CD14-positive monocyte (primary cell): ENCODE results near the gene PSMD9. TPM values are rescaled to one million over a fixed set of nuclear protein-coding genes. Genes with fewer than 3 reads are reported as not detected.

Experiments
- DNase-seq, 3 donors: peaks; one replicate each; pipeline ENCODE4 v3.0.0-alpha.2; 2011 to 2022
- H2AFZ ChIP-seq: 2 replicates; pipeline ENCODE4 v1.6.0; 2012; ENCODE audit warnings: mild to moderate bottlenecking, low read depth, low read length, inconsistent platforms; ENCODE audit not compliant: insufficient read depth, poor library complexity, severe bottlenecking
- H3K27ac ChIP-seq, 2 donors: 1 replicate in 1 of 2; 2 replicates in 1 of 2; pipeline ENCODE4 v1.5.1; 2012 to 2013; ENCODE audit warnings: low read length in 2 of 2, control low read depth in 1 of 2, inconsistent platforms in 1 of 2, low read depth in 1 of 2, mild to moderate bottlenecking in 1 of 2
- H3K27me3 ChIP-seq, 2 donors: one replicate each; pipeline versions ENCODE4 v1.6.0 to v1.6.1; 2011 to 2013; ENCODE audit warnings: low read length in 2 of 2; ENCODE audit not compliant: control insufficient read depth in 2 of 2, insufficient read depth in 2 of 2
- H3K36me3 ChIP-seq, 2 donors: replicated peaks in 1 of 2; 1 replicate in 1 of 2; 2 replicates in 1 of 2; pipeline versions ENCODE4 v1.5.1 to v1.6.1; 2012 to 2013; ENCODE audit warnings: low read length in 2 of 2, control low read depth in 1 of 2, inconsistent platforms in 1 of 2, mild to moderate bottlenecking in 1 of 2; ENCODE audit not compliant: insufficient read depth in 2 of 2, control insufficient read depth in 1 of 2
- H3K4me1 ChIP-seq, 2 donors: 1 replicate in 1 of 2; 2 replicates in 1 of 2; pipeline versions ENCODE4 v1.5.1 to v1.6.1; 2012 to 2013; ENCODE audit warnings: low read length in 2 of 2, control low read depth in 1 of 2, inconsistent platforms in 1 of 2, mild to moderate bottlenecking in 1 of 2, moderate library complexity in 1 of 2; ENCODE audit not compliant: insufficient read depth in 2 of 2, control insufficient read depth in 1 of 2
- H3K4me2 ChIP-seq: replicated peaks from 2 replicates; pipeline ENCODE3; 2012; ENCODE audit warnings: low read length, moderate library complexity, mild to moderate bottlenecking; ENCODE audit not compliant: poor library complexity, severe bottlenecking; ENCODE audit errors: extremely low read depth
- H3K4me3 ChIP-seq, 3 experiments: fragments of 200-600 bp in 1 of 3; sonication (generic) in 1 of 3; replicated peaks in 1 of 3; 1 replicate in 2 of 3; 2 replicates in 1 of 3; pipeline ENCODE4 v1.5.1; 2011 to 2013; ENCODE audit warnings: low read length in 3 of 3, mild to moderate bottlenecking in 3 of 3, control low read depth in 2 of 3, low read depth in 2 of 3, inconsistent platforms in 1 of 3, moderate library complexity in 1 of 3
- H3K79me2 ChIP-seq: 2 replicates; pipeline ENCODE4 v1.6.0; 2012; ENCODE audit warnings: mild to moderate bottlenecking, control low read depth, inconsistent platforms, low read length, moderate library complexity; ENCODE audit not compliant: insufficient read depth
- H3K9ac ChIP-seq: 2 replicates; pipeline ENCODE4 v1.6.0; 2017; ENCODE audit warnings: low read length, mild to moderate bottlenecking; ENCODE audit not compliant: insufficient read depth, poor library complexity, severe bottlenecking
- H3K9me3 ChIP-seq, 2 donors: replicated peaks in 1 of 2; 1 replicate in 1 of 2; 2 replicates in 1 of 2; pipeline versions ENCODE4 v1.5.1 to v1.6.1; 2012 to 2013; ENCODE audit warnings: low read length in 2 of 2, control low read depth in 1 of 2; ENCODE audit not compliant: control insufficient read depth in 1 of 2, insufficient read depth in 1 of 2
- H4K20me1 ChIP-seq: 2 replicates; pipeline ENCODE4 v1.6.0; 2012; ENCODE audit warnings: mild to moderate bottlenecking, low read length, control low read depth, moderate library complexity; ENCODE audit not compliant: insufficient read depth
- H3K27ac Mint-ChIP-seq, 7 donors: one replicate each; pipeline ENCODE4 v1.8.0; 2020; ENCODE audit warnings: mild to moderate bottlenecking in 7 of 7, mixed read lengths in 7 of 7, moderate library complexity in 6 of 7, inconsistent platforms in 2 of 7
- H3K27me3 Mint-ChIP-seq, 3 donors: one replicate each; pipeline ENCODE4 v1.8.0; 2021 to 2022; ENCODE audit warnings: low read depth in 3 of 3, mild to moderate bottlenecking in 3 of 3, mixed read lengths in 3 of 3, moderate library complexity in 3 of 3, inconsistent platforms in 1 of 3
- H3K36me3 Mint-ChIP-seq, 2 donors: one replicate each; pipeline ENCODE4 v1.8.0; 2020; ENCODE audit warnings: mixed read lengths in 2 of 2, inconsistent platforms in 1 of 2, mild to moderate bottlenecking in 1 of 2
- H3K4me1 Mint-ChIP-seq: one replicate; pipeline ENCODE4 v1.8.0; 2020; ENCODE audit warnings: mild to moderate bottlenecking, mixed read lengths
- H3K4me3 Mint-ChIP-seq, 2 donors: one replicate each; pipeline ENCODE4 v1.8.0; 2020; ENCODE audit warnings: mild to moderate bottlenecking in 2 of 2, mixed read lengths in 2 of 2, moderate library complexity in 1 of 2
- H3K9me3 Mint-ChIP-seq, 7 donors: one replicate each; pipeline ENCODE4 v1.8.0; 2020 to 2022; ENCODE audit warnings: mixed read lengths in 7 of 7, mild to moderate bottlenecking in 6 of 7, moderate library complexity in 6 of 7, inconsistent platforms in 2 of 7
- WGBS: methylation state at CpG from one replicate; pipeline ENCODE4 v1.1.5; 2013; ENCODE audit warnings: missing lambda C conversion rate; ENCODE audit not compliant: insufficient coverage; 5-methylcytosine and 5-hydroxymethylcytosine counted together
- intact Hi-C, 2 donors: fragments of 100-400 bp; cut with micrococcal nuclease; formaldehyde crosslinking; loops; one replicate each; pipeline versions ENCODE4 v1.15.0 to v1.15.1; 2023
- polyA plus RNA-seq, 3 donors: library from polyadenylated mRNA; depleted of rRNA in 1 of 3; unstranded in 2 of 3; stranded (reverse) in 1 of 3; fragments of 300-500 nt in 2 of 3; fragments of >200 nt in 1 of 3; fragmentation: Illumina TruSeq in 2 of 3; gene quantifications; 1 replicate in 2 of 3; 2 replicates in 1 of 3; pipeline ENCODE4 v1.2.3, GENCODE V29; 2012 to 2021
- TF ChIP-seq, protein P1 (sequence below): fragments of 200-600 bp; IDR thresholded peaks from one replicate; pipeline ENCODE4 v1.8.0; 2022; ENCODE audit warnings: antibody characterized with exemption, mild to moderate bottlenecking

Gene PSMD9
- polyA plus RNA-seq, 3 donors, result 89.6 to 135 (median 93.3) TPM

DNA sequence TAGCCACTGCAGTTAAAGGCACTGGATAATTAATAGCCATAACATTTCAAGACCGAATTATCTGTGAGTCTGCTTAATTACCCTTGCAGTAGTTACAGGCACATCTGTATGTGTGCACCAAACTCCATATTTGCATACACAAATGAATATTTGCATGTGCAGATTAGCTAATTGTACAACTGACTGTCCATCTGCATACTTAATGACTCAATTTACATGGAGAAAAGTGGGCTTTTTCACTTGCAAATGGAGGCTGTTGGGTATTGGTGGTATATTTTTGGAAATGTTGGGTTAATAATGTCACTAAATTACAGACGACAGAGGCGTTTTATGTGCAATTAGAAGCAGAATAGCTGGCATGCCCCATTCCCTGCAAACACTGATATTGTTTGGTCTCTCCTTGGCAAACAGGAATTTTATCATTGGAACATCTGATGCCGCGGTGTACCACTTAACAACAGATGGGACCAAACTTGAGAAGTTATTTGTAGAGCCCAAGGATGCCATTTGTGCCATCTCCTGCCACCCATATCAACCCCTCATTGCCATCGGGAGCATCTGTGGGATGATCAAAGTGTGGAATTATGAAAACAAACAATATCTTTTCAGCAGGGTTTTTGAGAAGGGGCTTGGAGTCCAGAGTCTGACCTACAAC is 69.4 kb downstream of the PSMD9 start:
- H2AFZ ChIP-seq, result no peak overlapping the region
- Mint-ChIP-seq H3K9me3 (peaks cover 0 to 2% (median 0%) of the 10 kb centered on the region in 7 donors), H3K27ac (no peak overlapping the region), H3K27me3 (no peaks in the 10 kb centered on the region), H3K4me1 (no peaks in the 10 kb centered on the region), H3K4me3 (no peak overlapping the region), H3K36me3 (no peaks in the 10 kb centered on the region)
- H3K27me3 ChIP-seq, result no peaks in the 10 kb centered on the region
- no peak overlapping the region for H3K4me2 ChIP-seq
- H3K36me3 ChIP-seq, result no peaks in the 10 kb centered on the region
- no peak overlapping the region for H3K27ac ChIP-seq
- no peaks in the 10 kb centered on the region for H3K9me3 ChIP-seq
- H4K20me1 ChIP-seq, result no peaks in the 10 kb centered on the region
- H3K9ac ChIP-seq, result no peak overlapping the region
- intact Hi-C loops, result no loop called here
- H3K79me2 ChIP-seq, result no peaks in the 10 kb centered on the region
- no peaks in the 10 kb centered on the region for H3K4me1 ChIP-seq
- no peak overlapping the region for H3K4me3 ChIP-seq
- 94% methylated on average over 2 of the region's 6 CpGs for WGBS
- TF ChIP-seq, protein P1, sequence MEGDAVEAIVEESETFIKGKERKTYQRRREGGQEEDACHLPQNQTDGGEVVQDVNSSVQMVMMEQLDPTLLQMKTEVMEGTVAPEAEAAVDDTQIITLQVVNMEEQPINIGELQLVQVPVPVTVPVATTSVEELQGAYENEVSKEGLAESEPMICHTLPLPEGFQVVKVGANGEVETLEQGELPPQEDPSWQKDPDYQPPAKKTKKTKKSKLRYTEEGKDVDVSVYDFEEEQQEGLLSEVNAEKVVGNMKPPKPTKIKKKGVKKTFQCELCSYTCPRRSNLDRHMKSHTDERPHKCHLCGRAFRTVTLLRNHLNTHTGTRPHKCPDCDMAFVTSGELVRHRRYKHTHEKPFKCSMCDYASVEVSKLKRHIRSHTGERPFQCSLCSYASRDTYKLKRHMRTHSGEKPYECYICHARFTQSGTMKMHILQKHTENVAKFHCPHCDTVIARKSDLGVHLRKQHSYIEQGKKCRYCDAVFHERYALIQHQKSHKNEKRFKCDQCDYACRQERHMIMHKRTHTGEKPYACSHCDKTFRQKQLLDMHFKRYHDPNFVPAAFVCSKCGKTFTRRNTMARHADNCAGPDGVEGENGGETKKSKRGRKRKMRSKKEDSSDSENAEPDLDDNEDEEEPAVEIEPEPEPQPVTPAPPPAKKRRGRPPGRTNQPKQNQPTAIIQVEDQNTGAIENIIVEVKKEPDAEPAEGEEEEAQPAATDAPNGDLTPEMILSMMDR, result no peak
- no peak for DNase-seq

DNA sequence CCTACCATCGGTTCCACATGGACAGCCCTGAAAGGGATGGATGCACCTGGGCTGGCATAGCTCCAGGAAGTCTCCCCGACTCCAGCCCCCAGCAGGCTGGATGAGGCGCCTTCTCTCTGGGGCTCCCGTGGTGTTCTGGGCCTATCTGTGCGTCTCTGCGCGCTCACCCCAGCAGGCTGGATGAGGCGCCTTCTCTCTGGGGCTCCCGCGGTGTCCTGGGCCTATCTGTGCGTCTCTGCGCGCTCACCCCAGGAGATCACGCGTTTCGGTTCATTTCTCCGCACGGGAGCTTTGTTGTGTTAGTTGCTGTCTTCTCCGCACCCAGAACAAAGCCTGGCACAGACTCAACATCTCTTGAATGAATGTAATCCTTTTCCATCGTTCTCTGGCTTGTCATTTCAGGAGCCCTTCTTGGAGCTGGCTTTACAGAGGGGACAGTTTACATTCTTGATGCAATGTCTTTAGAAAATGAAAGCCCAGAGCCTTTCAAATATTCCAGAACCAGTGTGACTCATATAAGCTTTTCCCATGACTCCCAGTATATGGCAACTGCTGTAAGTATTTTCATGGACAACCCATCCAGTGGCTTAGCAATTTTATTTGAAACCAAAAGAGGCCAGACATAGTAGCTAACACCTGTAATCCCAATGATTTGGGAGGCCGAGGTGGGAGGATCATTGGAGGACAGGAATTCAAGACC is 70.1 kb downstream of the PSMD9 start:
- Mint-ChIP-seq H3K36me3 (no peaks in the 10 kb centered on the region), H3K27ac (no peak overlapping the region), H3K9me3 (peaks cover 0 to 2% (median 0%) of the 10 kb centered on the region in 7 donors), H3K27me3 (no peaks in the 10 kb centered on the region), H3K4me1 (no peaks in the 10 kb centered on the region), H3K4me3 (no peak overlapping the region)
- no peaks in the 10 kb centered on the region for H3K4me1 ChIP-seq
- H3K4me3 ChIP-seq, result no peak overlapping the region
- no peaks in the 10 kb centered on the region for H4K20me1 ChIP-seq
- H3K27ac ChIP-seq, result no peak overlapping the region
- H3K4me2 ChIP-seq, result no peak overlapping the region
- no peaks in the 10 kb centered on the region for H3K27me3 ChIP-seq
- TF ChIP-seq, protein P1, result no peak
- no peak for DNase-seq
- no peaks in the 10 kb centered on the region for H3K79me2 ChIP-seq
- no peak overlapping the region for H3K9ac ChIP-seq
- no peak overlapping the region for H2AFZ ChIP-seq
- WGBS, result 87% methylated on average over 19 of the region's 21 CpGs
- no peaks in the 10 kb centered on the region for H3K9me3 ChIP-seq
- intact Hi-C loops, result no loop called here
- H3K36me3 ChIP-seq, result no peaks in the 10 kb centered on the region
